Activated CD8-positive, alpha-beta T cell treated with anti-CD3 and anti-CD28 coated beads for 36 hours (primary cell): Measurements from ENCODE around the gene ST6GALNAC4. TPM values are rescaled to one million over a fixed set of nuclear protein-coding genes. Genes with fewer than 3 reads are reported as not detected.

ENCODE experiments used
- ATAC-seq: fragments of 200-7000 bp; cut with Tn5 transposase; one replicate; pipeline ENCODE4 v1.10.0; 2021; ENCODE audit warnings: mild to moderate bottlenecking, moderate library complexity
- CTCF ChIA-PET: fragments of 350-600 bp; sonication (Branson Sonifier 250); formaldehyde crosslinking; loops from one replicate; lab custom pipeline; 2021; ENCODE audit warnings: antibody characterized with exemption; lab: Charles Lee
- POLR2A ChIA-PET: fragments of 350-600 bp; sonication (Branson Sonifier 250); formaldehyde crosslinking; loops from one replicate; lab custom pipeline; 2021; ENCODE audit warnings: antibody characterized with exemption; lab: Charles Lee
- DNase-seq: peaks from one replicate; pipeline ENCODE4 v3.0.0-alpha.2; 2020
- H3K27ac Mint-ChIP-seq: one replicate; pipeline ENCODE4 v1.8.0; 2021; ENCODE audit warnings: mild to moderate bottlenecking, mixed read lengths
- H3K27me3 Mint-ChIP-seq: one replicate; pipeline ENCODE4 v1.8.0; 2021; ENCODE audit warnings: mixed read lengths
- H3K36me3 Mint-ChIP-seq: one replicate; pipeline ENCODE4 v1.8.0; 2021; ENCODE audit warnings: low read depth, mixed read lengths
- H3K4me1 Mint-ChIP-seq: one replicate; pipeline ENCODE4 v1.8.0; 2021; ENCODE audit warnings: low read depth, mixed read lengths
- H3K4me3 Mint-ChIP-seq: one replicate; pipeline ENCODE4 v1.8.0; 2021; ENCODE audit warnings: mild to moderate bottlenecking, moderate library complexity, mixed read lengths
- H3K9me3 Mint-ChIP-seq: one replicate; pipeline ENCODE4 v1.8.0; 2021; ENCODE audit warnings: mixed read lengths
- CTCF ChIP-seq: fragments of 200-600 bp; IDR thresholded peaks from one replicate; pipeline ENCODE4 v1.8.0; 2022; ENCODE audit warnings: antibody characterized with exemption, mild to moderate bottlenecking
- intact Hi-C: fragments of 100-400 bp; cut with micrococcal nuclease; formaldehyde crosslinking; loops from one replicate; pipeline ENCODE4 v1.10.0; 2022
- total RNA-seq, 2 experiments: library from RNA; stranded (reverse); gene quantifications; one replicate each; pipeline ENCODE4 v1.2.3, GENCODE V29; 2021

Gene ST6GALNAC4
- total RNA-seq, 2 experiments from 2014 or later: 34.3 to 34.9 TPM

- POLR2A ChIA-PET: interaction anchor here (1.4 kb wide), 1 partner anchor 9 kb away, joined by 4 read pairs; no protein-coding TSS in a partner anchor
- no peak overlapping the region for H3K4me3 Mint-ChIP-seq
- CTCF ChIA-PET: interaction anchor here (0.9 to 1.1 kb wide), 3 partner anchors 10 to 140 kb away, joined by 3 to 5 read pairs (median 3); partner anchors contain the start of gene TOR2A
- H3K9me3 Mint-ChIP-seq: no peaks in the 10 kb centered on the region
- no peak for ATAC-seq
- H3K36me3 Mint-ChIP-seq: no peaks in the 10 kb centered on the region
- intact Hi-C loops: no loop called here
- H3K27me3 Mint-ChIP-seq: peaks cover 7% of the 10 kb centered on the region
- H3K4me1 Mint-ChIP-seq: peaks cover 5% of the 10 kb centered on the region
- no peak for DNase-seq
- no peak for TF ChIP-seq CTCF
- H3K27ac Mint-ChIP-seq: no peak overlapping the region
Observed at GRCh38 chr9:127874301-127875221, 42.3 kb downstream of the ST6GALNAC4 start.

GRCh38 chr9:127873886-127874285, 43.0 kb downstream of the ST6GALNAC4 start:
- DNase-seq (no peak), ATAC-seq (no peak)
- no peaks in the 10 kb centered on the region for H3K9me3 Mint-ChIP-seq
- intact Hi-C loops: no loop called here
- ChIA-PET CTCF (interaction anchor here (0.9 to 1.1 kb wide), 4 partner anchors 8 to 139 kb away, joined by 3 to 5 read pairs (median 3); partner anchors contain the start of gene TOR2A), POLR2A (interaction anchor here (1.4 kb wide), 1 partner anchor 9 kb away, joined by 4 read pairs; no protein-coding TSS in a partner anchor)
- H3K4me1 Mint-ChIP-seq: peaks cover 5% of the 10 kb centered on the region
- H3K36me3 Mint-ChIP-seq: no peaks in the 10 kb centered on the region
- no peak overlapping the region for H3K4me3 Mint-ChIP-seq
- peaks cover 7% of the 10 kb centered on the region for H3K27me3 Mint-ChIP-seq
- no peak overlapping the region for H3K27ac Mint-ChIP-seq
- no peak for TF ChIP-seq CTCF

GRCh38 chr9:127873223-127873691, 43.6 kb downstream of the ST6GALNAC4 start:
- H3K4me3 Mint-ChIP-seq: no peak overlapping the region
- peaks cover 3% of the 10 kb centered on the region for H3K4me1 Mint-ChIP-seq
- no peak for TF ChIP-seq CTCF
- CTCF ChIA-PET: interaction anchor here (0.8 to 1.2 kb wide), 4 partner anchors 9 to 138 kb away, joined by 3 to 5 read pairs (median 4); partner anchors contain the start of gene TOR2A
- intact Hi-C loops: no loop called here
- DNase-seq (no peak), ATAC-seq (no peak)
- peaks cover 7% of the 10 kb centered on the region for H3K27me3 Mint-ChIP-seq
- no peak overlapping the region for H3K27ac Mint-ChIP-seq
- no peaks in the 10 kb centered on the region for H3K9me3 Mint-ChIP-seq
- H3K36me3 Mint-ChIP-seq: no peaks in the 10 kb centered on the region
- POLR2A ChIA-PET: interaction anchor here (0.6 to 1.9 kb wide), 3 partner anchors 8 to 68 kb away, joined by 3 to 9 read pairs (median 4); partner anchors contain the start of gene ENG

GRCh38 chr9:127872369-127873222, 44.2 kb downstream of the ST6GALNAC4 start:
- Mint-ChIP-seq H3K27ac (no peak overlapping the region), H3K36me3 (no peaks in the 10 kb centered on the region), H3K4me3 (no peak overlapping the region), H3K27me3 (peaks cover 4% of the 10 kb centered on the region), H3K4me1 (peaks cover 2% of the 10 kb centered on the region), H3K9me3 (no peaks in the 10 kb centered on the region)
- ChIA-PET CTCF (interaction anchor here (0.8 to 3.8 kb wide), 7 partner anchors 9 to 138 kb away, joined by 3 to 33 read pairs (median 3); partner anchors contain the start of gene TOR2A), POLR2A (interaction anchor here (0.6 to 1.9 kb wide), 5 partner anchors 8 to 104 kb away, joined by 3 to 9 read pairs (median 4); partner anchors contain the start of gene ENG)
- ATAC-seq: no peak
- intact Hi-C loops: no loop called here
- TF ChIP-seq CTCF: no peak
- DNase-seq: no peak
